Putamen (tissue), 1 donor: ENCODE data around the gene POLG2.
"Not testable (repeated sequence)": the region's sequence is repeated elsewhere in the genome, so short reads cannot be mapped to it uniquely, and the experiment has no call there.

Experiments used
- DNase-seq: peaks from one replicate; pipeline ENCODE4 v3.0.0-alpha.2; 2016; ENCODE audit warnings: low spot score

The POLG2 gene

GRCh38 chr17:64505340-64506200 is 8.7 kb upstream of the POLG2 start:
- DNase-seq: peak; percentile 90

- DNase-seq: peak; percentile 16
Observed at GRCh38 chr17:64504769-64505339, 8.0 kb upstream of the POLG2 start.

GRCh38 chr17:64503821-64504768 is 7.2 kb upstream of the POLG2 start:
- no peak for DNase-seq

GRCh38 chr17:64503341-64503740 is 6.5 kb upstream of the POLG2 start:
- no peak for DNase-seq

GRCh38 chr17:64502809-64503208 is 6.0 kb upstream of the POLG2 start:
- no peak for DNase-seq

GRCh38 chr17:64502021-64502420 is 5.2 kb upstream of the POLG2 start:
- no peak for DNase-seq

GRCh38 chr17:64500862-64501765 is 4.3 kb upstream of the POLG2 start:
- no peak for DNase-seq

GRCh38 chr17:64500487-64500859 is 3.6 kb upstream of the POLG2 start:
- no peak for DNase-seq

- DNase-seq: no peak
Observed at GRCh38 chr17:64499805-64500486, 3.1 kb upstream of the POLG2 start.

GRCh38 chr17:64498308-64499203 is 1.7 kb upstream of the POLG2 start:
- DNase-seq: no peak

- DNase-seq: no peak
Observed at GRCh38 chr17:64497565-64498035, 746 bp upstream of the POLG2 start.

GRCh38 chr17:64496348-64496785 is 487 bp downstream of the POLG2 start:
- no peak for DNase-seq

- not testable (repeated sequence) for DNase-seq
Observed at GRCh38 chr17:64495300-64495699, 1.6 kb downstream of the POLG2 start.

GRCh38 chr17:64494121-64494520 is 2.7 kb downstream of the POLG2 start:
- DNase-seq: no peak

- DNase-seq: no peak
Observed at GRCh38 chr17:64492481-64493109, 4.3 kb downstream of the POLG2 start.

GRCh38 chr17:64491994-64492393 is 4.9 kb downstream of the POLG2 start:
- no peak for DNase-seq

GRCh38 chr17:64491034-64491860 is 5.6 kb downstream of the POLG2 start:
- DNase-seq: no peak

GRCh38 chr17:64488301-64488700 is 8.6 kb downstream of the POLG2 start:
- no peak for DNase-seq
